Caco-2 (cell line): Measurements from ENCODE around the gene SMIM27. TPM values are rescaled to one million over a fixed set of nuclear protein-coding genes. Genes with fewer than 3 reads are reported as not detected.

Experiments
- BruUV-seq: library from RNA; stranded (reverse); fragments of 400-500 nt; replicated peaks from 2 replicates; lab custom pipeline; 2021; lab: Mats Ljungman, UMichigan
- CTCF ChIA-PET: fragments of 300-600 bp; sonication (Branson Sonifier 250); formaldehyde crosslinking; loops from one replicate; lab custom pipeline; 2022; ENCODE audit warnings: antibody characterized with exemption; lab: Charles Lee
- POLR2A ChIA-PET: fragments of 300-600 bp; sonication (Branson Sonifier 250); formaldehyde crosslinking; loops from one replicate; lab custom pipeline; 2022; ENCODE audit warnings: antibody characterized with exemption; lab: Charles Lee
- DNase-seq, 2 experiments: peaks; one replicate each; pipeline versions ENCODE4 v3.0.0 to v3.0.0-alpha.2; 2020 to 2022
- H3K27me3 ChIP-seq: replicated peaks from 2 replicates; pipeline ENCODE4 v1.6.0; 2011; ENCODE audit warnings: low read length; ENCODE audit not compliant: control insufficient read depth, insufficient read depth
- H3K36me3 ChIP-seq: 2 replicates; pipeline ENCODE4 v1.5.1; 2011; ENCODE audit warnings: low read length; ENCODE audit not compliant: control insufficient read depth, insufficient read depth
- H3K4me1 ChIP-seq: fragments of 250-450 bp; sonication (Bioruptor Pico); 2 replicates; pipeline ENCODE4 v1.5.1; 2020; ENCODE audit warnings: mild to moderate bottlenecking
- H3K4me3 ChIP-seq: 2 replicates; pipeline ENCODE4 v1.5.1; 2011; ENCODE audit warnings: low read depth, mild to moderate bottlenecking, control low read depth, low read length
- H3K9me3 ChIP-seq: fragments of 250-450 bp; sonication (Bioruptor Pico); 2 replicates; pipeline ENCODE4 v1.5.1; 2020; ENCODE audit warnings: mild to moderate bottlenecking, moderate library complexity
- H3K27ac Mint-ChIP-seq: one replicate; pipeline ENCODE4 v1.8.0; 2022; ENCODE audit warnings: mixed read lengths; ENCODE audit not compliant: unreplicated experiment
- H3K27me3 Mint-ChIP-seq: one replicate; pipeline ENCODE4 v1.8.0; 2022; ENCODE audit warnings: mixed read lengths; ENCODE audit not compliant: insufficient read depth, unreplicated experiment
- H3K36me3 Mint-ChIP-seq: one replicate; pipeline ENCODE4 v1.8.0; 2022; ENCODE audit warnings: mild to moderate bottlenecking, mixed read lengths; ENCODE audit not compliant: insufficient read depth, unreplicated experiment
- H3K4me1 Mint-ChIP-seq: one replicate; pipeline ENCODE4 v1.8.0; 2022; ENCODE audit warnings: low read depth, mixed read lengths; ENCODE audit not compliant: unreplicated experiment
- H3K4me3 Mint-ChIP-seq: one replicate; pipeline ENCODE4 v1.8.0; 2022; ENCODE audit warnings: mild to moderate bottlenecking, moderate library complexity, mixed read lengths; ENCODE audit not compliant: unreplicated experiment
- H3K9me3 Mint-ChIP-seq: one replicate; pipeline ENCODE4 v1.8.0; 2022; ENCODE audit warnings: mixed read lengths; ENCODE audit not compliant: unreplicated experiment
- CTCF ChIP-seq, 2 experiments: fragments of 200-600 bp in 1 of 2; IDR thresholded peaks; 1 replicate in 1 of 2; 2 replicates in 1 of 2; pipeline versions ENCODE4 v1.5.1 to v1.8.0; 2011 to 2022; ENCODE audit warnings: antibody characterized with exemption in 1 of 2, control low read depth in 1 of 2, inconsistent platforms in 1 of 2, low read depth in 1 of 2, low read length in 1 of 2, mild to moderate bottlenecking in 1 of 2, moderate library complexity in 1 of 2; ENCODE audit not compliant: insufficient read depth in 1 of 2, severe bottlenecking in 1 of 2, unreplicated experiment in 1 of 2
- intact Hi-C: fragments of 100-400 bp; cut with micrococcal nuclease; formaldehyde crosslinking; loops from one replicate; pipeline ENCODE4 v1.10.0; 2022; ENCODE audit not compliant: unreplicated experiment
- total RNA-seq: library from RNA; stranded (reverse); gene quantifications from 2 replicates; pipeline ENCODE4 v1.2.3, GENCODE V29; 2022

SMIM27 gene
- total RNA-seq, 1 experiment from 2014 or later = 5.3 TPM

DNA sequence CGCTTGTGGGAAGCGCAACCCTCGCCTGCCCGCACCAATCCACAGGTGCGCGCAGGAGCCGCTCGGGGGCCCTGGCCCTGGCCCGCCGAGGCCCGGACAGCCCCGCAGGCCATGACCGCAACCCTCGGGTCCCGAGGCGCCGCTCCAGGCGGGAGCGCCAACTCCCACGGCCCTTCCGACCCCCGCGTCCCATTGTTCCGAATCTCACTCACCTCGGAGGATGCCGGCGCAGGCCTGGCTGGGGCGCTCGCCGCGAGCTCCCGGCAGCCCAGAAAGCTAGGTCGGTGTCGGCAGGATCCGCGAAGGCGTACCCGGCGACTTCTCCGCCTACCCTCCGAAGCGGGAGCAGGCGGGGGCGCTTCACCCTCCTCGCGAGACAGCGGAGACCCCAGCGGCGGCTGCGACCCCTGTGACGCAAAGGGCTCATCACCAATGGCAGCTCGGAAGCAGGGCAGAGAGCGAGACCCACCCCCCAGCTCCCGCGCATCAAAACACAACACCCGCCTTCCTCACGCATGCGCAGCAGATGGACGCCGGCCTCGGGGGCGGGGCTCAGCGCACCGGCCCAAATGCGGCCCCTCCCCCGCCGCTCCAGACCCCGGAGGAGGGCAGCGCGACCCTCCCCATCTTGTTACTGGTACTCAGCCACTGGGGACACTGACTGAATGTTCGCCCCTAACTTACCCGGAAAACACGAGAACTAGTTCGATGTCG, 1.4 kb upstream of the SMIM27 start:
- intact Hi-C loops = loop anchor here (1.0 kb wide), 1 partner anchor 24 kb away; the partner anchor contains the start of gene RIGI
- no peak for TF ChIP-seq CTCF (IDR thresholded peaks at IDR 0.05; ENCODE audit: insufficient read depth in 1 of 2, low read depth in 1 of 2, low read length in 1 of 2, severe bottlenecking in 1 of 2, unreplicated experiment in 1 of 2)
- H3K4me1 Mint-ChIP-seq = peaks cover 7% of the 10 kb centered on the region
- ChIA-PET POLR2A (interaction anchor here (0.9 to 1.5 kb wide), 3 partner anchors 22 to 474 kb away, joined by 5 to 7 read pairs (median 6); partner anchors contain the start of genes ACO1, DNAJA1 and NDUFB6), CTCF (interaction anchor here (1.3 to 3.1 kb wide), 7 partner anchors 22 to 172 kb away, joined by 3 to 25 read pairs (median 11); partner anchors contain the start of genes ACO1, NDUFB6 and RIGI)
- peak overlapping the region; percentile 87 for H3K4me3 ChIP-seq
- BruUV-seq = no TSS peak
- peak overlapping the region; percentile 93 for H3K4me3 Mint-ChIP-seq
- H3K9me3 ChIP-seq = no peaks in the 10 kb centered on the region
- H3K27me3 Mint-ChIP-seq = no peaks in the 10 kb centered on the region
- DNase-seq = peak; percentile 96 to 97
- no peaks in the 10 kb centered on the region for H3K36me3 ChIP-seq
- no peaks in the 10 kb centered on the region for H3K4me1 ChIP-seq
- H3K27me3 ChIP-seq = no peaks in the 10 kb centered on the region
- H3K9me3 Mint-ChIP-seq = no peaks in the 10 kb centered on the region
- peaks cover 31% of the 10 kb centered on the region for H3K36me3 Mint-ChIP-seq
- peak overlapping the region; percentile 96 for H3K27ac Mint-ChIP-seq

DNA sequence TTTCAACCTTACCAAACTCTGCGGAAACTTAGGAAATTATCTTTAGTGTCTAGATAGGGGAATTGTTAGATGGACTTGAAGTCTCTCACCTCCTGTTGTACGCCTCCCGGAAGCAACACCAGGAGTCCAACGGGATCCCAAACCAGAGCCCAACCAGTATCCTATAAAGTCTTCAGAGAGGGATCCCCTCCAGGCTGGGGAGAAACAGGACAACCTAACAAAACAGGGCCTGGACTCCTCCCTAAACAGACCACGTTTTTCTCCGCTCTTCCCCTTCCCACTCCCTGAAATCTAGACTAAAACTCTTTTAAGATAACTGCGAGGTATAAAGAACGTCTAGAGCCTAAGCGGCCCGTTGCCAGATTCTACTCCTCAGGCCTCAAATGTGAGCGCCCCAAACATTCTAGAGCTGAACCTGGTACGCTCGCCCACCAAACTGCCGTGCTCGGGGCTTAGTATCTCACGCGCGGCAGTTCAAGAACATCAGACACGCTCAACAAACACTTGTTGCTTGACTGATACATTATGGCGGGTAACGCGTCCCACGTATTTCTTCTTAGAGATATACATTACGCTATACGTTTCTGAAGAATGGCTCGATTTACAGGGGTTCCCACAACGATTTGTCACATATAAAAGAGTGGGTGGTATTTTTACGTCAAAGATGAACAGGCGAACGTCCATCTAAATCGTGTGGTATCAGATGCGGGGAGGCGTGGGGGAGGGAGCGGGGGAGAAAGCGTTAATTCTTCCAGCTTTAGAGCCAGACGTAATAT, 663 bp upstream of the SMIM27 start:
- DNase-seq = peak; percentile 18 to 58
- peaks cover 31% of the 10 kb centered on the region for H3K36me3 Mint-ChIP-seq
- H3K27me3 Mint-ChIP-seq = no peaks in the 10 kb centered on the region
- H3K27ac Mint-ChIP-seq = peak overlapping the region; percentile 96
- no peaks in the 10 kb centered on the region for H3K9me3 Mint-ChIP-seq
- Histone ChIP-seq H3K4me1 (no peaks in the 10 kb centered on the region), H3K27me3 (no peaks in the 10 kb centered on the region), H3K4me3 (peak overlapping the region; percentile 87), H3K9me3 (no peaks in the 10 kb centered on the region), H3K36me3 (no peaks in the 10 kb centered on the region)
- BruUV-seq = no TSS peak
- POLR2A ChIA-PET = interaction anchor here (0.9 to 1.5 kb wide), 4 partner anchors 21 to 473 kb away, joined by 3 to 7 read pairs (median 6); partner anchors contain the start of genes ACO1, DNAJA1, NDUFB6 and RIGI
- no peak for TF ChIP-seq CTCF (IDR thresholded peaks at IDR 0.05; ENCODE audit: insufficient read depth in 1 of 2, low read depth in 1 of 2, low read length in 1 of 2, severe bottlenecking in 1 of 2, unreplicated experiment in 1 of 2)
- CTCF ChIA-PET = interaction anchor here (1.3 to 3.1 kb wide), 5 partner anchors 21 to 172 kb away, joined by 3 to 25 read pairs (median 17); partner anchors contain the start of genes NDUFB6 and RIGI
- peak overlapping the region; percentile 93 for H3K4me3 Mint-ChIP-seq
- H3K4me1 Mint-ChIP-seq = peaks cover 7% of the 10 kb centered on the region
- intact Hi-C loops = loop anchor here (1.0 kb wide), 2 partner anchors 21 to 167 kb away; partner anchors contain the start of gene ACO1

GRCh38 chr9:32554107-32554506, 2.0 kb downstream of the SMIM27 start:
- no TSS peak for BruUV-seq
- Histone ChIP-seq H3K27me3 (no peaks in the 10 kb centered on the region), H3K4me3 (no peak overlapping the region), H3K9me3 (no peaks in the 10 kb centered on the region), H3K36me3 (no peaks in the 10 kb centered on the region), H3K4me1 (no peaks in the 10 kb centered on the region)
- TF ChIP-seq CTCF (IDR thresholded peaks at IDR 0.05; ENCODE audit: insufficient read depth in 1 of 2, low read depth in 1 of 2, low read length in 1 of 2, severe bottlenecking in 1 of 2, unreplicated experiment in 1 of 2) = no peak
- ChIA-PET POLR2A (no interaction called here), CTCF (no interaction called here)
- no peaks in the 10 kb centered on the region for H3K27me3 Mint-ChIP-seq
- no peaks in the 10 kb centered on the region for H3K9me3 Mint-ChIP-seq
- H3K27ac Mint-ChIP-seq = no peak overlapping the region
- no peak overlapping the region for H3K4me3 Mint-ChIP-seq
- peaks cover 34% of the 10 kb centered on the region for H3K36me3 Mint-ChIP-seq
- DNase-seq = no peak
- intact Hi-C loops = no loop called here
- H3K4me1 Mint-ChIP-seq = peaks cover 7% of the 10 kb centered on the region
